Measurements from ENCODE around the gene MYBPH. TPM values are rescaled to one million over a fixed set of nuclear protein-coding genes. Genes with fewer than 3 reads are reported as not detected.

Gene MYBPH
- polyA plus RNA-seq, 1 donor = 0.18 TPM

GRCh38 chr1:203166192-203166940, 9.3 kb downstream of the MYBPH start:
- DNase-seq = no peak

- DNase-seq = no peak
These were observed 9.8 kb downstream of the MYBPH start for GRCh38 chr1:203165800-203166161.

GRCh38 chr1:203165101-203165799, 10.4 kb downstream of the MYBPH start:
- DNase-seq = no peak

- DNase-seq = no peak
These were observed 11.6 kb downstream of the MYBPH start for GRCh38 chr1:203163891-203164635.

GRCh38 chr1:203162403-203162802, 13.2 kb downstream of the MYBPH start:
- no peak for DNase-seq

- DNase-seq = no peak
These were observed 13.9 kb downstream of the MYBPH start for GRCh38 chr1:203161703-203162102.

- no peak for DNase-seq
These were observed 14.5 kb downstream of the MYBPH start for GRCh38 chr1:203161175-203161574.

GRCh38 chr1:203159844-203160243, 15.8 kb downstream of the MYBPH start:
- no peak for DNase-seq

GRCh38 chr1:203158960-203159665, 16.5 kb downstream of the MYBPH start:
- no peak for DNase-seq

- DNase-seq = no peak
These were observed 17.2 kb downstream of the MYBPH start for GRCh38 chr1:203158423-203158822.

- no peak for DNase-seq
These were observed 19.3 kb downstream of the MYBPH start for GRCh38 chr1:203156280-203156679.

- DNase-seq = no peak
These were observed 21.4 kb downstream of the MYBPH start for GRCh38 chr1:203153989-203154821.

GRCh38 chr1:203153051-203153988, 22.3 kb downstream of the MYBPH start:
- DNase-seq = no peak

- DNase-seq = peak; percentile 70
These were observed 23.2 kb downstream of the MYBPH start for GRCh38 chr1:203152158-203153034.

GRCh38 chr1:203151362-203152157, 24.1 kb downstream of the MYBPH start:
- DNase-seq = no peak

GRCh38 chr1:203150511-203151297, 24.9 kb downstream of the MYBPH start:
- DNase-seq = no peak

GRCh38 chr1:203149188-203149840, 26.3 kb downstream of the MYBPH start:
- no peak for DNase-seq
